ENCODE measurements around the gene PLEKHB2. TPM values are rescaled to one million over a fixed set of nuclear protein-coding genes. Genes with fewer than 3 reads are reported as not detected.

Gene PLEKHB2
- total and polyA plus RNA-seq, 2 of the 8 experiments (the other 6 are each of a cell fraction or from before 2014, with no cell fraction given), result 42.4 to 54.8 TPM

DNA sequence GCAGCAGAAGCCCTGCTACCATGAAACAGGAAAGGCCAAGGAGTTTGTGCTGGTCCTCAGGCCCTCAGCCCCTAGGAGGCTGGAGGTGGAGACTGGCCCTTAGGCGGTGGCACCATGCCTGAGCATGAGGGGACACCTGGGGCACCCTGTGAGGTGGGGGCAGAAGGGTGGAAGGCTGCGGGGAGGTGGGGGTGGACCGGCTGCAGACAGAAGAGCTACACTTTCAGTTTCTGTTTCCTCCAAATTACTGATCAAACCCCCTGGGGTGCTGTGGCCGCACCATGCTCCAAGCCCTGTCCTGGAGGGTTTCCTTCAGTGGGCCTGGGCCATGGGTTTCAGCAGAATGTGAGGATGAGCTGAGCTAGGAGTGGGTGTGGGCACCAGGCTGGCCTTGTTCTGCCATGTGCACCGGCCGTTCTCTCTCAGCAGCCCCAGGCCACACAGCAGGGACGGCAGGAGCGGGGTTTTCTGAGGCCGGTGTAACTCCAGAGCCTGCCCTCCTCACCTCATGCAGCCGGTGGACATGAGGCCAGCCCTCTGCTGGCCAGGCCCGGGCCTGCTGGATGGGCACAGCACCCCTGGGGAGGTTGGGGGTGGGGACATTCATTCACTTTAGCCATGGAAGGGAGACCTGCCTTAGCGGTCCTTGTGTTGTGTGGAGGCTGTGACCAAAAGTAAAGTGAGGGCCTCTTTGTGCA is 51.5 kb downstream of the PLEKHB2 start:
- H2BK120ac ChIP-seq (replicated peaks; ENCODE audit: low read depth, low read length), result no peak overlapping the region
- ChIA-PET POLR2A (ENCODE audit: partially characterized antibody) (interaction anchor here (0.8 kb wide), 1 partner anchor 336 kb away, joined by 3 read pairs; no protein-coding TSS in a partner anchor), CTCF (ENCODE audit: partially characterized antibody) (interaction anchor here (0.8 to 5.4 kb wide), 4 partner anchors 9 to 516 kb away, joined by 3 to 28 read pairs (median 4); no protein-coding TSS in a partner anchor)
- H2BK20ac ChIP-seq (ENCODE audit: low read length), result no peak overlapping the region
- no peaks in the 10 kb centered on the region for H3K23me2 ChIP-seq (ENCODE audit: low read depth, low read length)
- H3K4me2 ChIP-seq (ENCODE audit: insufficient read depth in 1 of 2, low read depth in 2 of 2, low read length in 2 of 2), result no peak overlapping the region
- H3K4me3 ChIP-seq (ENCODE audit: extremely low read depth in 1 of 4, insufficient read depth in 2 of 4, low read depth in 3 of 4, low read length in 4 of 4), result no peak overlapping the region
- FAIRE-seq (no peak), DNase-seq (ENCODE audit: low read depth in 1 of 2, low spot score in 2 of 2) (peak in 1 of 2 experiments; percentile 47)
- no peaks in the 10 kb centered on the region for H3K27me3 ChIP-seq (replicated peaks in 1 of 4; ENCODE audit: control insufficient read depth in 3 of 4, extremely low read depth in 1 of 4, insufficient read depth in 3 of 4, low read length in 3 of 4)
- 94% methylated on average over 11 of the region's 12 CpGs; no CpG with 5 or more reads in 1 of the 2 experiments for WGBS, 2 experiments (ENCODE audit: extremely low coverage in 1 of 2, insufficient coverage in 1 of 2, insufficient read length in 1 of 2, insufficient replicate concordance in 2 of 2, low coverage in 1 of 2, low lambda C conversion rate in 2 of 2, missing lambda C conversion rate in 1 of 2)
- H3K23ac ChIP-seq (ENCODE audit: insufficient read length), result no peak overlapping the region
- no peak overlapping the region for H3K14ac ChIP-seq (ENCODE audit: insufficient read length)
- peaks cover 0 to 1% of the 10 kb centered on the region in 2 experiments for H4K20me1 ChIP-seq (replicated peaks in 1 of 2; ENCODE audit: control insufficient read depth in 1 of 2, insufficient read depth in 2 of 2, low read length in 2 of 2)
- no peak overlapping the region for H4K5ac ChIP-seq (ENCODE audit: insufficient read length, low read depth, low read length)
- H2BK15ac ChIP-seq (ENCODE audit: low read length), result no peak overlapping the region
- no peaks in the 10 kb centered on the region for H3K79me1 ChIP-seq (ENCODE audit: low read depth, low read length)
- no peak overlapping the region for H2BK5ac ChIP-seq (ENCODE audit: low read depth, low read length)
- peak overlapping the region; percentile 63; the same call in 1 of the 2 replicates for H4K8ac ChIP-seq (ENCODE audit: extremely low read depth, insufficient read depth, low read length)
- no peaks in the 10 kb centered on the region for H3K36me3 ChIP-seq (ENCODE audit: control insufficient read depth in 2 of 4, insufficient read depth in 4 of 4, low read length in 3 of 4)
- H3K9me3 ChIP-seq (ENCODE audit: insufficient read depth in 2 of 2, low read depth in 1 of 2, low read length in 1 of 2), result no peaks in the 10 kb centered on the region
- no peaks in the 10 kb centered on the region; a peak in 2 of 7 replicates for H3K4me1 ChIP-seq (replicated peaks in 1 of 4; ENCODE audit: control insufficient read depth in 3 of 4, insufficient read depth in 4 of 4, low read length in 3 of 4)
- no peak overlapping the region for H4K91ac ChIP-seq (replicated peaks; ENCODE audit: insufficient read length, low read length)
- no peak overlapping the region for H2AFZ ChIP-seq (ENCODE audit: low read length)
- H3K18ac ChIP-seq (ENCODE audit: extremely low read depth, low read length), result no peak overlapping the region; the same call in 1 of the 2 replicates
- TF ChIP-seq, protein P1, sequence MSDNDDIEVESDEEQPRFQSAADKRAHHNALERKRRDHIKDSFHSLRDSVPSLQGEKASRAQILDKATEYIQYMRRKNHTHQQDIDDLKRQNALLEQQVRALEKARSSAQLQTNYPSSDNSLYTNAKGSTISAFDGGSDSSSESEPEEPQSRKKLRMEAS (IDR thresholded peaks at IDR 0.05), result peak; percentile 16; the same call in 1 of the 2 replicates
- TF ChIP-seq CTCF (IDR thresholded peaks at IDR 0.05; ENCODE audit: control extremely low read depth in 1 of 3, insufficient read depth in 1 of 3, low read depth in 1 of 3, low read length in 3 of 3) (peak; percentile 21 to 33 (median 27); a peak in 3 of 4 replicates), POU5F1 (IDR thresholded peaks at IDR 0.05; ENCODE audit: low read depth, low read length) (no peak), BACH1 (IDR thresholded peaks at IDR 0.05; ENCODE audit: low read length) (no peak), SIX5 (IDR thresholded peaks at IDR 0.05; ENCODE audit: low read depth, low read length) (no peak)
- no peak overlapping the region for H2AK5ac ChIP-seq (ENCODE audit: low read depth, low read length)
- no peak overlapping the region for H3K56ac ChIP-seq (replicated peaks; ENCODE audit: insufficient read length, low read depth, low read length)
- H2BK12ac ChIP-seq (ENCODE audit: low read depth, low read length), result no peak overlapping the region
- H3K9ac ChIP-seq (replicated peaks in 1 of 4; ENCODE audit: extremely low read depth in 1 of 4, low read depth in 3 of 4, low read length in 3 of 4), result no peak overlapping the region
- H3K79me2 ChIP-seq (ENCODE audit: control insufficient read depth in 1 of 2, insufficient read depth in 2 of 2, low read length in 2 of 2), result no peaks in the 10 kb centered on the region
- no peak overlapping the region for H3K27ac ChIP-seq (ENCODE audit: low read depth, low read length)
- H3K4ac ChIP-seq (replicated peaks; ENCODE audit: insufficient read length, low read depth, low read length), result no peak overlapping the region
